ENCODE data around the gene TRPV3. TPM values are rescaled to one million over a fixed set of nuclear protein-coding genes. Genes with fewer than 3 reads are reported as not detected.

TRPV3 gene
- total and polyA plus RNA-seq, 2 of the 8 experiments (the other 6 are each of a cell fraction or from before 2014, with no cell fraction given) = 0.56 to 1.0 TPM

DNA sequence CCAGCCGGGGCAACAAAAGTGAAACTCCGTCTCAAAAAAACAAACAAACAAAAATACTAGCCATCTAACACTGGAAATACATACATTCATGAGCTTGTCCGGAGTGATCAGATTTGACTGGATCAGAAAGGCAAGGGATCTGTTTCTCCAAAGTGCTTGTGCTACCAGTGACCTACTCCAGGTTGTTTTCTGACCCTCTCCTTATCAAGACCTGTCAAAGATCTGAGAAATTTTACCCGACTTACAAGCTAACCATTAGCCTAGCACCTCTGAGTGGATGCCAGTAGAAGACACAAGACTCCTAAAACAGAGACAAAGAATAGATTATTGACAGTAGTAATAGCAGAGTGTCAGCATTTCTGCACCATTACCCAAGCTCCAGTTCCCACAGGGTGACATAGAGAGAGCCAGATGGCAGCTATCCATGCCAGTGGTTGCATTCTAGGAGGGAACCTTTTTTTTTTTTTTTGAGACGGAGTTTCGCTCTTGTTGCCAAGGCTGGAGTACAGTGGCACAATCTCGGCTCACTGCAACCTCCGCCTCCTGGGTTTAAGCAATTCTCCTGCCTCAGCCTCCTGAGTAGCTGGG, 72.0 kb downstream of the TRPV3 start (continued):
- no peak for TF ChIP-seq JUN (IDR thresholded peaks at IDR 0.05; ENCODE audit: low read depth, low read length)
- no peak for TF ChIP-seq CHD1 (IDR thresholded peaks at IDR 0.05; ENCODE audit: low read depth, low read length)

Data from H1 (cell line).